RWPE1 (cell line): Measurements from ENCODE around the gene MEIOSIN.

Source experiments
- CTCF ChIA-PET: fragments of 350-600 bp; sonication (Branson Sonifier 250); formaldehyde crosslinking; extraction: SDS; loops from one replicate; lab custom pipeline; 2021; lab: Yijun Ruan, JAX
- POLR2A ChIA-PET: fragments of 400-600 bp; formaldehyde crosslinking; extraction: SDS; loops from one replicate; lab custom pipeline; 2020; ENCODE audit warnings: antibody characterized with exemption; ENCODE audit not compliant: low non-redundant PET; lab: Yijun Ruan, JAX
- DNase-seq: peaks from one replicate; pipeline ENCODE4 v3.0.0; 2012; ENCODE audit warnings: low spot score
- H3K27ac ChIP-seq: fragments of 450-650 bp; 2 replicates; pipeline ENCODE4 v1.5.1; 2017
- TF ChIP-seq, protein P1 (sequence below): fragments of 450-650 bp; conservative IDR thresholded peaks from 2 replicates; pipeline ENCODE4 v1.5.1; 2017; ENCODE audit warnings: low read depth, mild to moderate bottlenecking

The MEIOSIN gene

DNA sequence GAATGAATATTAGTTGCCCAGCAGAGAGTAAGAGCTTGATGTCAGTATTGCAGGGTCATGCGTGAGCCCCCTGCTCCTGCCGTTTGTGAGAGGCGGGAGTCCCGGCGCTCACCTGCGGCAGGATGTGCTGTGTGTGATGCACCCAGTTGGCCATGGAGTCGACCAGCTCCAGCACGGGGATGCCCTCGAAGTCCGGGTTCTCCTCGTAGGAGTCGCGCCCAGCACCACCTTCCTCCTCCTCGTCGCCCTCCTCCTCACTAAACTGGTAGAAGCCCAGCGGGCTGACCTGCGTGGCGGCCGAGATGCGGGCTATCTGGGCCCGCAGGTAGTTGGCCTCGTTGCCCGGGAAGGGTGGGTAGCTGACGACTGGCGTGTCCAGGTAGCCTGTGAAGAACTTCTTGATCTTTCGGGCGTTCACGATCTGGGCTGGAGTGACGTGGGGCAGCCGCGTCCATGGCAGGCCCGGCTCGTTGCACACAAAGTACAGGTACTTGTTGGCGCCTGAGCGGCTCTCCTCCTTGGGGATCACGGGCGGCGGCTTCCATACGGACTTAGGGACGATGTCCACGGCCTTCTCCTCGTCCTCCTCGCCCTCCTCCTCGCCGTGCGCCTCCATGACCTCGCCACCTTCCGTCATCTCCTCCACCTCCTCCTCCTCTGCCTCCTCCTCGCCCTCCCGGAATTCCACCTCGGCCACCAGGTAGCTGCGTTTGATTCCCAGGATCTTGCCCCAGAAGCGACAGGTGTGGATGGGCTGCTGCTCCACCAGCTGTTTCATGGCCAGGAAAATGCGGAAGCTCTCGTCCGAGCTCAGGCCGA, 71.1 kb downstream of the MEIOSIN start:
- ChIA-PET POLR2A (no interaction called here), CTCF (interaction anchor here (0.6 to 1.2 kb wide), 2 partner anchors 12 to 1208 kb away, joined by 3 to 5 read pairs; no protein-coding TSS in a partner anchor)
- TF ChIP-seq, protein P1, sequence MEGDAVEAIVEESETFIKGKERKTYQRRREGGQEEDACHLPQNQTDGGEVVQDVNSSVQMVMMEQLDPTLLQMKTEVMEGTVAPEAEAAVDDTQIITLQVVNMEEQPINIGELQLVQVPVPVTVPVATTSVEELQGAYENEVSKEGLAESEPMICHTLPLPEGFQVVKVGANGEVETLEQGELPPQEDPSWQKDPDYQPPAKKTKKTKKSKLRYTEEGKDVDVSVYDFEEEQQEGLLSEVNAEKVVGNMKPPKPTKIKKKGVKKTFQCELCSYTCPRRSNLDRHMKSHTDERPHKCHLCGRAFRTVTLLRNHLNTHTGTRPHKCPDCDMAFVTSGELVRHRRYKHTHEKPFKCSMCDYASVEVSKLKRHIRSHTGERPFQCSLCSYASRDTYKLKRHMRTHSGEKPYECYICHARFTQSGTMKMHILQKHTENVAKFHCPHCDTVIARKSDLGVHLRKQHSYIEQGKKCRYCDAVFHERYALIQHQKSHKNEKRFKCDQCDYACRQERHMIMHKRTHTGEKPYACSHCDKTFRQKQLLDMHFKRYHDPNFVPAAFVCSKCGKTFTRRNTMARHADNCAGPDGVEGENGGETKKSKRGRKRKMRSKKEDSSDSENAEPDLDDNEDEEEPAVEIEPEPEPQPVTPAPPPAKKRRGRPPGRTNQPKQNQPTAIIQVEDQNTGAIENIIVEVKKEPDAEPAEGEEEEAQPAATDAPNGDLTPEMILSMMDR = no peak
- DNase-seq = no peak
- H3K27ac ChIP-seq = peak overlapping the region; percentile 19; the same call in 1 of the 2 replicates

DNA sequence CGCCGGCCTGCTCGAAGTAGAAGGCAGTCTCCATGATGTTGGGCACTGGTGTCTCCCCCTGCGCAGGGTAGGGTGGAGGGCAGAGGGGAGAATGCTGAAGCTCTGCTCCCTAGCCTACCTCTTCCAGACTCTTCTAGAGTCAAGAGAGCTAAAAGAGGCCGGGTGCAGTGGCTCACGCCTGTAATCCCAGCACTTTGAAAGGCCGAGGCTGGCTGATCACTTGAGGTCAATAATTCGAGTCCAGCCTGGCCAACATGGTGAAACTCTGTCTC, 71.7 kb downstream of the MEIOSIN start:
- CTCF ChIA-PET = interaction anchor here (0.6 to 1.2 kb wide), 3 partner anchors 12 to 1208 kb away, joined by 3 to 5 read pairs (median 3); no protein-coding TSS in a partner anchor
- POLR2A ChIA-PET = no interaction called here
- H3K27ac ChIP-seq = peak overlapping the region; percentile 19; the same call in 1 of the 2 replicates
- TF ChIP-seq, protein P1 = no peak
- DNase-seq = no peak

DNA sequence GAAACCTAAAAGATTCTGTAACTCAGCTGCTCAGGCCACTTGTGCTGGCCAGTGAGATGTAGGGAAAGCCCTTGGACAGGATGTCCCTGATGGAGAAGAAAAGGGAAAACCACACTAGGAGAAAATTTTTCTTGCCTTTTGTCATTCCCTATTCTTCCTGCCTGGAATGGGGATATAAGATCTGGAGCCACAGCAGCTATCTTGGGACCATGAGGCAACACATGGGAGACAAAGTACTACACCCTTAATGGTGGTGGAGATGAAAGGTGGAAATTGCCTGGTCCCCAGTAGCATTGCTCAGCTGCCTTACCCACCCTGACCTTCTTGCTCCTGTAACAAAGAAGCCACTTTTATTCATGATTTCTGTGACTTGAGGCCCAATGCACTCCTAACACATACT, 72.5 kb downstream of the MEIOSIN start:
- no peak for DNase-seq
- POLR2A ChIA-PET = no interaction called here
- TF ChIP-seq, protein P1 = no peak
- no peak overlapping the region for H3K27ac ChIP-seq
- CTCF ChIA-PET = interaction anchor here (0.7 to 1.8 kb wide), 3 partner anchors 11 to 36 kb away, joined by 3 to 5 read pairs (median 4); no protein-coding TSS in a partner anchor

DNA sequence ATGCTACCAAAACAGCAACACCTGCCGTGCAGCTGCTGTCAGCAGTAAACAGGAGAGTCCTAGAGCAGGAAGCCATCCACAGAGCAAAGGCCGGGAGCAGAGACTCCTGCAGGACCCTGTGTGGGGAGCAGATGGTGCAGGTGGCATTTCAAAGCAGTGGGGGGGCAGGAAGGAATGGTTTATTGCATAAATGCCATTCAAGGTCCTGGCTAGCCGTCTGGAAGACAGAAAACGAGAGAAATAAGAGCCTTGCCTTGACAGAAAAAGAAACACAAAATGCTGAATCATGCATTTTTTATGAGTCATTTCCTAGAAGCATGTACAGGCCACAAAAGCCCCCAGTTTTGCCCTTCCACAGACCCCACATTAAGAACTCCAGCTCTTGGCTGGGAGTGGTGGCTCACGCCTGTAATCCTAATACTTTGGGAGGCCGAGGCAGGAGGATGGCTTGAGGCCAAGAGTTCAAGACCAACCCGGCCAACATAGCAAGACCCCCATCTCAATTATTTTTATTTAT, 76.5 kb downstream of the MEIOSIN start:
- TF ChIP-seq, protein P1 = no peak
- H3K27ac ChIP-seq = peak overlapping the region; percentile 89
- DNase-seq = no peak
- ChIA-PET CTCF (no interaction called here), POLR2A (no interaction called here)

DNA sequence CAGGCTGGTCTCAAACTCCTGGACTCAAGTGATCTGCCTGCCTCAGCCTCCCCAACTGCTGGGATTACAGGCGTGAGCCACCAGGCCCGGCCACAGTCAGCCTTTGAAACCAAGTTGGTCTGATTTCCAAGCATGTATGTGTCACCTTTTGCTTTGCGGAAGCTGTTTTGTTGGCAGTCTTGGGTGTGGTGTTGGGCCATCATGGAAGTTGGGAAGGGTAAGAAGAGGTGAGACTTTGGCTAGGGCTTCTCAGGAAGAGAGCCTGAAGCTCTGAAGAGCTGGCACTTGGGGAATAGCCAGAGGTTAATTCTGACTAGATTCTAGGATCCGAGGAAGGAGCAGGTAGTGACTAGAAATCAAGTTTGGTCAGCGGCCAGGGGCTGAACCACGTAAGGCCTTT, 79.1 kb downstream of the MEIOSIN start:
- TF ChIP-seq, protein P1 = no peak
- peak overlapping the region; percentile 75 for H3K27ac ChIP-seq
- DNase-seq = no peak
- POLR2A ChIA-PET = no interaction called here
- CTCF ChIA-PET = interaction anchor here (0.6 kb wide), 1 partner anchor 12 kb away, joined by 3 read pairs; no protein-coding TSS in a partner anchor
